MCF 10A (cell line): ENCODE measurements around the gene AKT1S1. TPM values are rescaled to one million over a fixed set of nuclear protein-coding genes. Genes with fewer than 3 reads are reported as not detected.

Experiments used
- BruUV-seq: library from RNA; stranded (reverse); fragments of 400-500 nt; replicated peaks from 2 replicates; lab custom pipeline; 2021; lab: Mats Ljungman, UMichigan
- CTCF ChIA-PET: fragments of 300-600 bp; sonication (Branson Sonifier 250); formaldehyde crosslinking; extraction: SDS; loops from one replicate; lab custom pipeline; 2021; ENCODE audit warnings: antibody characterized with exemption, inconsistent platforms; lab: Yijun Ruan, JAX
- POLR2A ChIA-PET: fragments of 300-600, 350-650 bp; sonication (Branson Sonifier 250); formaldehyde crosslinking; extraction: SDS; loops from one replicate; lab custom pipeline; 2020; ENCODE audit warnings: antibody characterized with exemption, inconsistent platforms; lab: Yijun Ruan, JAX
- DNase-seq: peaks from one replicate; pipeline ENCODE4 v3.0.0-alpha.2; 2018; ENCODE audit not compliant: unreplicated experiment
- H3K27ac Mint-ChIP-seq: one replicate; pipeline ENCODE4 v1.8.0; 2022; ENCODE audit warnings: mild to moderate bottlenecking, low read depth, mixed read lengths; ENCODE audit not compliant: unreplicated experiment
- H3K27me3 Mint-ChIP-seq: one replicate; pipeline ENCODE4 v1.8.0; 2022; ENCODE audit warnings: mixed read lengths; ENCODE audit not compliant: insufficient read depth, unreplicated experiment
- H3K36me3 Mint-ChIP-seq: one replicate; pipeline ENCODE4 v1.8.0; 2022; ENCODE audit warnings: mild to moderate bottlenecking, moderate library complexity, mixed read lengths; ENCODE audit not compliant: insufficient read depth, unreplicated experiment
- H3K4me1 Mint-ChIP-seq: one replicate; pipeline ENCODE4 v1.8.0; 2022; ENCODE audit warnings: mixed read lengths; ENCODE audit not compliant: insufficient read depth, unreplicated experiment
- H3K4me3 Mint-ChIP-seq: one replicate; pipeline ENCODE4 v1.8.0; 2022; ENCODE audit warnings: mild to moderate bottlenecking, moderate library complexity, mixed read lengths; ENCODE audit not compliant: unreplicated experiment
- H3K9me3 Mint-ChIP-seq: one replicate; pipeline ENCODE4 v1.8.0; 2022; ENCODE audit warnings: mixed read lengths; ENCODE audit not compliant: unreplicated experiment
- intact Hi-C: fragments of 100-400 bp; cut with micrococcal nuclease; formaldehyde crosslinking; loops from 2 replicates; pipeline ENCODE4 v1.14.1; 2022
- total RNA-seq: library from RNA; stranded (reverse); gene quantifications from 2 replicates; pipeline ENCODE4 v1.2.3, GENCODE V29; 2022
- TF ChIP-seq, protein P1 (sequence below): fragments of 200-600 bp; IDR thresholded peaks from one replicate; pipeline ENCODE4 v1.8.0; 2022; ENCODE audit warnings: antibody characterized with exemption, mild to moderate bottlenecking; ENCODE audit not compliant: unreplicated experiment

AKT1S1 gene
- total RNA-seq, 1 experiment from 2014 or later = 74.7 TPM

DNA sequence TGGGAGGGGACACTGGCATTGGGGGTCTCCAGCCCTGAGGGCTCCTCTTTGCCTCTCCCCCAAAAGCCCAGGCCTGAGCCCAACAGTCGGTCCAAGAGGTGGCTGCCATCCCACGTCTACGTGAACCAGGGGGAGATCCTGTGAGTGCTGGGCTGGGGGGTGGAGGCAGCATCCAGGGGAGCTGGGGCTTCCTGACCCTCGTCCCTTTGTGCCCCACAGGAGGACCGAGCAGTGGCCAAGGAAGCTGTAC is 19.4 kb downstream of the AKT1S1 start:
- ChIA-PET POLR2A (interaction anchor here (1.0 kb wide), 1 partner anchor 10 kb away, joined by 3 read pairs; no protein-coding TSS in a partner anchor), CTCF (interaction anchor here (0.6 kb wide), 1 partner anchor 9 kb away, joined by 3 read pairs; no protein-coding TSS in a partner anchor)

DNA sequence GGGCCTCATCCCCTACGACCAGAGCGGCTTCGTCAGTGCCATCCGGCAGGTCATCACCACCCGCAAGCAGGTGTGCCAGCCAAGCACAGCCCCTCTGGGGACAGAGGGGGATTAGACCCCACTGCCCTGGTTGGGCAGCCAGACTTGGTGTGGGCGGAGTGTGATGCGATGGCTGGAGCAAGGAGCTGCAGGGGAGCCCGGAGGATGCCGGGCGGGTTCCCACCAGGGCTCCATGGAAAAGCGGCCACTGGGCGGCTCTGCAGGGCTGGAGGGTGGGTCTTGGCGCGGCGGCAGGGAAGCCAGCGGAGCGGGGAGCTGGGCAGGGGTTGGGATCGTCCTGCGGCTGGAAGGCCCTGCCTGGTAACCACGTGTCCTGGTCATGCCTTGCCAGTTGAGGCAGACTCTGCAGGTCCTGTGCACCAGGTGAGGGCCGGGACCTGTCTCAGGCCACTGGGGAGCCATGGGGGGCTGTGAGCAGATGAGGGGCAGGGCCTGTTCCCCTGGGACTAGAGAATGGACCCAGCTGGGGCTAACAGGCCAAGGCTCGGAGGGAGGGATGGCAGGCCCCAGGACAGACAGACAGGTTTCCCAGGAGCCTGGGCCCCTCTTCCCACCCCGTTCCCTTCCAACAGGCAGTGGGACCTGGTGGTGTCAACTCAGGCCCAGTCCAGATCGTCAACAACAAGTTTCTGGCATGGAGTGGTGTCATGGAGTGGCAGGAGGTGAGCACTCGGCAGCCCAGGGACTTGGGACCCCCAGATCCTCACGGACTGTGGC is 19.9 kb downstream of the AKT1S1 start:
- intact Hi-C loops = loop anchor here (10.0 kb wide), 1 partner anchor 182 kb away; the partner anchor contains the start of gene PRMT1
- ChIA-PET POLR2A (interaction anchor here (1.0 kb wide), 1 partner anchor 11 kb away, joined by 3 read pairs; no protein-coding TSS in a partner anchor), CTCF (interaction anchor here (0.6 kb wide), 1 partner anchor 9 kb away, joined by 3 read pairs; no protein-coding TSS in a partner anchor)
- Mint-ChIP-seq H3K4me3 (no peak overlapping the region), H3K36me3 (peaks cover 66% of the 10 kb centered on the region), H3K9me3 (no peaks in the 10 kb centered on the region), H3K27ac (no peak overlapping the region), H3K4me1 (peaks cover 13% of the 10 kb centered on the region), H3K27me3 (no peaks in the 10 kb centered on the region)
- BruUV-seq = no TSS peak
- TF ChIP-seq, protein P1, sequence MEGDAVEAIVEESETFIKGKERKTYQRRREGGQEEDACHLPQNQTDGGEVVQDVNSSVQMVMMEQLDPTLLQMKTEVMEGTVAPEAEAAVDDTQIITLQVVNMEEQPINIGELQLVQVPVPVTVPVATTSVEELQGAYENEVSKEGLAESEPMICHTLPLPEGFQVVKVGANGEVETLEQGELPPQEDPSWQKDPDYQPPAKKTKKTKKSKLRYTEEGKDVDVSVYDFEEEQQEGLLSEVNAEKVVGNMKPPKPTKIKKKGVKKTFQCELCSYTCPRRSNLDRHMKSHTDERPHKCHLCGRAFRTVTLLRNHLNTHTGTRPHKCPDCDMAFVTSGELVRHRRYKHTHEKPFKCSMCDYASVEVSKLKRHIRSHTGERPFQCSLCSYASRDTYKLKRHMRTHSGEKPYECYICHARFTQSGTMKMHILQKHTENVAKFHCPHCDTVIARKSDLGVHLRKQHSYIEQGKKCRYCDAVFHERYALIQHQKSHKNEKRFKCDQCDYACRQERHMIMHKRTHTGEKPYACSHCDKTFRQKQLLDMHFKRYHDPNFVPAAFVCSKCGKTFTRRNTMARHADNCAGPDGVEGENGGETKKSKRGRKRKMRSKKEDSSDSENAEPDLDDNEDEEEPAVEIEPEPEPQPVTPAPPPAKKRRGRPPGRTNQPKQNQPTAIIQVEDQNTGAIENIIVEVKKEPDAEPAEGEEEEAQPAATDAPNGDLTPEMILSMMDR = no peak
- no peak for DNase-seq

More for the DNA sequence above, 19.4 kb downstream of the AKT1S1 start:
- H3K4me3 Mint-ChIP-seq = no peak overlapping the region
- no peaks in the 10 kb centered on the region for H3K9me3 Mint-ChIP-seq
- H3K36me3 Mint-ChIP-seq = peaks cover 61% of the 10 kb centered on the region
- no peak for DNase-seq
- intact Hi-C loops = loop anchor here (10.0 kb wide), 1 partner anchor 183 kb away; the partner anchor contains the start of gene PRMT1
- peaks cover 8% of the 10 kb centered on the region for H3K4me1 Mint-ChIP-seq
- BruUV-seq = no TSS peak
- H3K27ac Mint-ChIP-seq = no peak overlapping the region
- H3K27me3 Mint-ChIP-seq = no peaks in the 10 kb centered on the region
- TF ChIP-seq, protein P1 = no peak

DNA sequence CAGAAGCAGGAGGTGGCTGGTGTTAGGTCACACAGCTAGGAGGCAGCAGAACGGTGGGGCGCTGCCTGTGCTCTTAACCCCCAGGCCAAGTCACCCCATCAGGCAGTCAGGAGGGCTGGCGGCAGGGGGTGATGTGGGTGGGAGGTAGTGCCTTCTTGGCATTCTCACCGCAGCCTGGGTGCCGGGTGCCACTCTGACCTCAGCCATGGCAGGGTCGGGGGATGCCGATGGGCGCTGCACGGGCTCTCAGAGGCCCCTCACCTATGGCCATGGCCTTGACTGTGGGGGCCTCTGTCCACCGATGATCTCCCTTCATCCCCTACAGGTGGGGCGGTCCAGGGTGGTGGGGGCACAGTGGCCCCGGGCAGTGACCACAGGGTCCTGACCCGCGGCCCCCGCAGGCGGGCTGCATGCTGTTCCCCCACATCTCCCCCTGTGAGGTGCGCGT is 20.6 kb downstream of the AKT1S1 start:
- Mint-ChIP-seq H3K4me1 (peaks cover 16% of the 10 kb centered on the region), H3K4me3 (no peak overlapping the region), H3K36me3 (peaks cover 62% of the 10 kb centered on the region), H3K9me3 (no peaks in the 10 kb centered on the region), H3K27ac (no peak overlapping the region), H3K27me3 (no peaks in the 10 kb centered on the region)
- BruUV-seq = no TSS peak
- ChIA-PET CTCF (no interaction called here), POLR2A (no interaction called here)
- intact Hi-C loops = loop anchor here (10.0 kb wide), 1 partner anchor 182 kb away; the partner anchor contains the start of gene PRMT1
- no peak for DNase-seq
- TF ChIP-seq, protein P1 = no peak
